Measurements from ENCODE around the gene QPRT.

GRCh38 chr16:29714396-29714795, 35.4 kb downstream of the QPRT start:
- no peak for TF ChIP-seq CTCF (IDR thresholded peaks at IDR 0.05; ENCODE audit: extremely low read depth in 1 of 2, insufficient read depth in 1 of 2, low read depth in 1 of 2, low read length in 2 of 2)
- no peak for TF ChIP-seq POLR2A (IDR thresholded peaks at IDR 0.05; ENCODE audit: low read depth, low read length)

Data from endothelial cell of umbilical vein (primary cell).